K562 (cell line): ENCODE data around the gene ZFYVE26. TPM values are rescaled to one million over a fixed set of nuclear protein-coding genes. Genes with fewer than 3 reads are reported as not detected.

Experiments used
- ATAC-seq: fragments of 200-7000 bp; cut with Tn5 transposase; 3 replicates; pipeline ENCODE4 v1.9.1; 2020; ENCODE audit warnings: moderate library complexity
- BruUV-seq: library from RNA; stranded (reverse); fragments of 400-500 nt; replicated peaks from 2 replicates; lab custom pipeline; 2021; lab: Mats Ljungman, UMichigan
- CTCF ChIA-PET: fragments of 300-600 bp; formaldehyde crosslinking; extraction: SDS; loops from one replicate; lab custom pipeline; 2021; ENCODE audit warnings: low intra/inter-chr PET ratio; lab: Yijun Ruan, JAX
- POLR2A ChIA-PET: fragments of 300-600, 350-650 bp; sonication (Branson Sonifier 250); formaldehyde crosslinking; extraction: SDS; loops from one replicate; lab custom pipeline; 2021; ENCODE audit warnings: antibody characterized with exemption, inconsistent platforms; lab: Yijun Ruan, JAX
- DNase-seq, 4 experiments: peaks; one replicate each; pipeline versions ENCODE4 v3.0.0 to v3.0.0-alpha.2; 2011 to 2018; ENCODE audit warnings: low spot score in 3 of 4, mixed read lengths in 3 of 4; ENCODE audit errors: extremely low read depth in 1 of 4
- FAIRE-seq: peaks from 2 replicates; lab custom pipeline; 2011; peaks lifted over from hg19 to GRCh38; lab: Jason Lieb, UNC
- H2AFZ ChIP-seq: 2 replicates; pipeline ENCODE4 v1.6.0; 2011; ENCODE audit warnings: low read depth, low read length, control low read depth, inconsistent platforms
- H3K27ac ChIP-seq: fragments of 200-600 bp; 3 replicates; pipeline ENCODE4 v1.8.0; 2011; ENCODE audit warnings: low read depth, mild to moderate bottlenecking, control low read depth, inconsistent platforms, low read length, moderate library complexity, mixed read lengths; ENCODE audit errors: extremely low read depth
- H3K27me3 ChIP-seq, 2 experiments: fragments of 300-600 bp in 1 of 2; 2 replicates in 1 of 2; 3 replicates in 1 of 2; pipeline versions ENCODE4 v1.6.0 to v1.8.0; 2011; ENCODE audit warnings: inconsistent platforms in 2 of 2, low read length in 2 of 2, mild to moderate bottlenecking in 1 of 2, mixed read lengths in 1 of 2, moderate library complexity in 1 of 2; ENCODE audit not compliant: control insufficient read depth in 2 of 2, insufficient read depth in 2 of 2
- H3K36me3 ChIP-seq: fragments of 300-600 bp; 3 replicates; pipeline ENCODE4 v1.8.0; 2011; ENCODE audit warnings: mild to moderate bottlenecking, low read length, inconsistent platforms; ENCODE audit not compliant: control insufficient read depth, insufficient read depth
- H3K4me1 ChIP-seq, 2 experiments: fragments of 200-600 bp in 1 of 2; replicated peaks in 1 of 2; 2 replicates in 1 of 2; 3 replicates in 1 of 2; pipeline versions ENCODE4 v1.5.1 to v1.8.0; 2011; ENCODE audit warnings: inconsistent platforms in 2 of 2, low read length in 2 of 2, mild to moderate bottlenecking in 1 of 2, mixed read lengths in 1 of 2, moderate library complexity in 1 of 2; ENCODE audit not compliant: control insufficient read depth in 2 of 2, insufficient read depth in 2 of 2
- H3K4me2 ChIP-seq: 2 replicates; pipeline ENCODE4 v1.6.1; 2011; ENCODE audit warnings: low read length, control low read depth, inconsistent platforms, mixed read lengths; ENCODE audit not compliant: insufficient read depth
- H3K4me3 ChIP-seq: fragments of 200-600 bp; sonication (generic), shearing (Covaris generic); 2 replicates; pipeline ENCODE4 v1.5.1; 2016; ENCODE audit warnings: control low read depth, inconsistent platforms
- H3K79me2 ChIP-seq: fragments of 200-600 bp; 3 replicates; pipeline ENCODE4 v1.8.0; 2011; ENCODE audit warnings: low read length, inconsistent platforms; ENCODE audit not compliant: control insufficient read depth, insufficient read depth
- H3K9ac ChIP-seq, 2 experiments: 2 replicates each; pipeline versions ENCODE4 v1.6.0 to v1.6.1; 2011; ENCODE audit warnings: low read depth in 2 of 2, low read length in 2 of 2, control low read depth in 1 of 2, inconsistent platforms in 1 of 2, mild to moderate bottlenecking in 1 of 2, mixed read lengths in 1 of 2; ENCODE audit not compliant: insufficient read depth in 1 of 2
- H3K9me1 ChIP-seq: one replicate; pipeline ENCODE4 v1.6.0; 2011; ENCODE audit warnings: inconsistent platforms, mild to moderate bottlenecking, low read length, moderate library complexity; ENCODE audit not compliant: control insufficient read depth, insufficient read depth
- H3K9me3 ChIP-seq: replicated peaks from 2 replicates; pipeline ENCODE4 v1.5.1; 2011; ENCODE audit warnings: low read depth, low read length, inconsistent platforms; ENCODE audit not compliant: control insufficient read depth, insufficient read depth
- H4K20me1 ChIP-seq: replicated peaks from 2 replicates; pipeline ENCODE4 v1.6.1; 2011; ENCODE audit warnings: low read length, inconsistent platforms, mixed read lengths; ENCODE audit not compliant: control insufficient read depth, insufficient read depth
- FOS ChIP-seq: IDR thresholded peaks from 3 replicates; pipeline ENCODE4 v1.6.1; 2011; ENCODE audit not compliant: insufficient read length; ENCODE audit errors: extremely low read depth
- LARP7 ChIP-seq: fragments of 450-650 bp; IDR thresholded peaks from 2 replicates; pipeline ENCODE4 v1.6.1; 2016
- LEF1 ChIP-seq: fragments of 450-650 bp; IDR thresholded peaks from 2 replicates; pipeline ENCODE4 v1.6.1; 2016; ENCODE audit warnings: mild to moderate bottlenecking
- WGBS: fragments of 100-300 bp; shearing (Covaris generic); methylation state at CpG from one replicate; pipeline ENCODE4 v1.1.6; 2016; ENCODE audit warnings: low coverage, mixed read lengths; ENCODE audit not compliant: insufficient coverage; ENCODE audit errors: missing lambda C conversion rate; 5-methylcytosine and 5-hydroxymethylcytosine counted together
- in situ Hi-C: fragments of 300-500 bp; cut with MboI; formaldehyde crosslinking; loops from 4 replicates; pipeline ENCODE4 v1.15.0; 2018; ENCODE audit warnings: inconsistent platforms, mixed read lengths
- intact Hi-C: fragments of 100-400 bp; cut with micrococcal nuclease; formaldehyde crosslinking; loops from 2 replicates; pipeline ENCODE4 v1.14.2; 2022
- polyA plus RNA-seq, 8 experiments: library from polyadenylated mRNA; depleted of rRNA in 4 of 8; stranded (reverse) in 5 of 8; unstranded in 3 of 8; fragments of >200 nt; fragmentation: Nextera tagmentation in 2 of 8; fragmentation: Illumina TruSeq in 1 of 8; extraction: Ambion mirVana in 2 of 8; extraction: Trizol in 1 of 8; gene quantifications; 2 replicates each; pipeline versions ENCODE4 v1.2.1 to v1.2.3, GENCODE V29; 2011 to 2014; ENCODE audit warnings: inconsistent platforms in 1 of 8, missing spikeins in 1 of 8
- small RNA-seq: library from RNA; depleted of rRNA; stranded (forward); fragments of <200 nt; gene quantifications from one replicate; pipeline ENCODE3, GENCODE V24; 2014
- total RNA-seq, 7 experiments: library from RNA; depleted of rRNA in 6 of 7; stranded (reverse); fragments of >200 nt in 6 of 7; fragmentation: Illumina TruSeq in 2 of 7; extraction: Trizol in 2 of 7; gene quantifications; 2 replicates each; pipeline versions ENCODE4 v1.2.1 to v1.2.3, GENCODE V29; 2011 to 2021; ENCODE audit warnings: low replicate concordance in 1 of 7

Gene ZFYVE26
- total and polyA plus RNA-seq, 9 of the 15 experiments (the other 6 are each of a cell fraction or from before 2014, with no cell fraction given), result 0.32 to 9.1 (median 5.9) TPM

DNA sequence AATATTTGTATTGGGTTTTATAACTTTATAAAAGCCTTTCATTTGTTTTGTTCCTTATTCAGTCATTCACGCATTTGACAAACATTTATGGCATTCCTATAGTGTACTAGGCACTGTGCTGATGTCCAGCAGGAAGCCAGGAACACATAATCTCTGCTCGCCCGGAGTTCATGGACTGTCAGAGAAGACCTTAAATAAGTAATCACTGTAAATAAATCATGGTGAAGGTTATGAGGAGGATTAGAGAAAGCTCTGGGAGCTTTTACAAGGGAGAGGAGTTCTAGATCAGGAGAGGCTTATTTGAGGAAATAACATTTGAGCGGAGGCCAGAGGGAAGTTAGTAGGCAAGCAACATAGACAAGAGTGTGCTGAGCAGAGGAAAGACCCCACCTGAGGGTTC is 119.4 kb downstream of the ZFYVE26 start:
- Histone ChIP-seq H2AFZ (no peak overlapping the region), H3K9me3 (no peaks in the 10 kb centered on the region), H3K27ac (no peak overlapping the region), H3K36me3 (peaks cover 19% of the 10 kb centered on the region)
- in situ Hi-C loops (no loop called here), intact Hi-C loops (no loop called here)
- FAIRE-seq (no peak), DNase-seq (no peak)
- TF ChIP-seq LEF1, result no peak
- TF ChIP-seq FOS, result no peak
- TF ChIP-seq LARP7, result no peak
- TF ChIP-seq, all 486 proteins: peak for 0
- Histone ChIP-seq H3K9ac (no peak overlapping the region), H3K9me1 (no peaks in the 10 kb centered on the region), H4K20me1 (no peaks in the 10 kb centered on the region), H3K79me2 (peaks cover 36% of the 10 kb centered on the region), H3K27me3 (no peaks in the 10 kb centered on the region), H3K4me3 (no peak overlapping the region), H3K4me1 (peaks cover 6 to 8% of the 10 kb centered on the region in 2 experiments; a peak in 3 of 5 replicates), H3K4me2 (no peak overlapping the region)
- POLR2A ChIA-PET, result no interaction called here
- BruUV-seq, result no TSS peak
- WGBS, result 74% methylated on average over 4 of the region's 4 CpGs
- ATAC-seq, result no peak
- CTCF ChIA-PET, result no interaction called here

Small RNA genes lying within 50 kb of the gene (small RNA-seq; reads per million reads assigned to genes)
- gene AL049779.3 (not detected), gene RN7SL369P (not detected)

Other genes starting within 250 kb of the ZFYVE26 start
- gene PIGH, start 216.3 kb downstream of the ZFYVE26 start, total RNA-seq (2014; rRNA removed), result 21.1 and 33.9 TPM in 2 replicates
- gene PIGH, start 216.3 kb downstream of the ZFYVE26 start, total RNA-seq (2014; rRNA removed; fragmentation: Illumina TruSeq; extraction: Trizol), result 24.7 and 25.8 TPM in 2 replicates
- gene PIGH, start 216.3 kb downstream of the ZFYVE26 start, total RNA-seq (2015; rRNA removed; fragmentation: Illumina TruSeq; extraction: Trizol), result 20.9 and 22.1 TPM in 2 replicates
- 24.6 and 25.1 TPM in 2 replicates for gene PIGH, start 216.3 kb downstream of the ZFYVE26 start, total RNA-seq (2021)
- gene PIGH, start 216.3 kb downstream of the ZFYVE26 start, polyA plus RNA-seq (2011; rRNA removed), result 48.1 and 53.4 TPM in 2 replicates
- gene PIGH, start 216.3 kb downstream of the ZFYVE26 start, polyA plus RNA-seq (2014; fragmentation: Illumina TruSeq; extraction: Trizol), result 23.3 and 26.6 TPM in 2 replicates
- 10 to 100 TPM; 23.6 to 30.6 TPM for gene PIGH, start 216.3 kb downstream of the ZFYVE26 start, polyA plus RNA-seq (2014; fragmentation: Nextera tagmentation; extraction: Ambion mirVana)
- gene PIGH, start 216.3 kb downstream of the ZFYVE26 start, polyA plus RNA-seq (2014; rRNA removed), result 38.0 and 56.9 TPM in 2 replicates
- 13.9 and 15.5 TPM in 2 replicates for gene ARG2, start 196.7 kb downstream of the ZFYVE26 start, total RNA-seq (2014; rRNA removed)
- 17.8 and 19.7 TPM in 2 replicates for gene ARG2, start 196.7 kb downstream of the ZFYVE26 start, total RNA-seq (2014; rRNA removed; fragmentation: Illumina TruSeq; extraction: Trizol)
- 5.8 and 6.2 TPM in 2 replicates for gene ARG2, start 196.7 kb downstream of the ZFYVE26 start, total RNA-seq (2015; rRNA removed; fragmentation: Illumina TruSeq; extraction: Trizol)
- gene ARG2, start 196.7 kb downstream of the ZFYVE26 start, total RNA-seq (2021), result 12.5 and 13.1 TPM in 2 replicates
- gene ARG2, start 196.7 kb downstream of the ZFYVE26 start, polyA plus RNA-seq (2011; rRNA removed), result 75.0 and 107 TPM in 2 replicates
- gene ARG2, start 196.7 kb downstream of the ZFYVE26 start, polyA plus RNA-seq (2014; fragmentation: Illumina TruSeq; extraction: Trizol), result 20.3 and 21.9 TPM in 2 replicates
- 10 to 100 TPM; 23.2 to 26.7 TPM for gene ARG2, start 196.7 kb downstream of the ZFYVE26 start, polyA plus RNA-seq (2014; fragmentation: Nextera tagmentation; extraction: Ambion mirVana)
- gene ARG2, start 196.7 kb downstream of the ZFYVE26 start, polyA plus RNA-seq (2014; rRNA removed), result 11.7 and 13.4 TPM in 2 replicates
- 32.8 and 34.6 TPM in 2 replicates for gene VTI1B, start 142.0 kb downstream of the ZFYVE26 start, total RNA-seq (2014; rRNA removed)
- 54.0 and 62.1 TPM in 2 replicates for gene VTI1B, start 142.0 kb downstream of the ZFYVE26 start, total RNA-seq (2014; rRNA removed; fragmentation: Illumina TruSeq; extraction: Trizol)
- 54.3 and 60.0 TPM in 2 replicates for gene VTI1B, start 142.0 kb downstream of the ZFYVE26 start, total RNA-seq (2015; rRNA removed; fragmentation: Illumina TruSeq; extraction: Trizol)
- 69.1 and 70.7 TPM in 2 replicates for gene VTI1B, start 142.0 kb downstream of the ZFYVE26 start, total RNA-seq (2021)
- 64.3 and 69.8 TPM in 2 replicates for gene VTI1B, start 142.0 kb downstream of the ZFYVE26 start, polyA plus RNA-seq (2011; rRNA removed)
- gene VTI1B, start 142.0 kb downstream of the ZFYVE26 start, polyA plus RNA-seq (2014; fragmentation: Illumina TruSeq; extraction: Trizol), result 46.3 and 50.1 TPM in 2 replicates
- 1 to 10 TPM; 7.8 to 8.5 TPM for gene VTI1B, start 142.0 kb downstream of the ZFYVE26 start, polyA plus RNA-seq (2014; fragmentation: Nextera tagmentation; extraction: Ambion mirVana)
- gene VTI1B, start 142.0 kb downstream of the ZFYVE26 start, polyA plus RNA-seq (2014; rRNA removed), result 34.1 and 39.2 TPM in 2 replicates
- gene RDH11, start 120.8 kb downstream of the ZFYVE26 start, total RNA-seq (2014; rRNA removed), result 52.9 and 60.2 TPM in 2 replicates
- gene RDH11, start 120.8 kb downstream of the ZFYVE26 start, total RNA-seq (2014; rRNA removed; fragmentation: Illumina TruSeq; extraction: Trizol), result 70.5 and 80.5 TPM in 2 replicates
- 51.7 and 54.3 TPM in 2 replicates for gene RDH11, start 120.8 kb downstream of the ZFYVE26 start, total RNA-seq (2015; rRNA removed; fragmentation: Illumina TruSeq; extraction: Trizol)
- 43.5 and 50.6 TPM in 2 replicates for gene RDH11, start 120.8 kb downstream of the ZFYVE26 start, total RNA-seq (2021)
- 162 and 172 TPM in 2 replicates for gene RDH11, start 120.8 kb downstream of the ZFYVE26 start, polyA plus RNA-seq (2011; rRNA removed)
- 72.3 and 78.6 TPM in 2 replicates for gene RDH11, start 120.8 kb downstream of the ZFYVE26 start, polyA plus RNA-seq (2014; fragmentation: Illumina TruSeq; extraction: Trizol)
- gene RDH11, start 120.8 kb downstream of the ZFYVE26 start, polyA plus RNA-seq (2014; fragmentation: Nextera tagmentation; extraction: Ambion mirVana), result 100 to 1,000 TPM; 101 to 116 TPM
- gene RDH11, start 120.8 kb downstream of the ZFYVE26 start, polyA plus RNA-seq (2014; rRNA removed), result 65.5 and 77.0 TPM in 2 replicates
- gene RDH12, start 114.7 kb downstream of the ZFYVE26 start, total RNA-seq (2014; rRNA removed), result 0.05 and 0.08 TPM in 2 replicates
- not detected in 2 replicates for gene RDH12, start 114.7 kb downstream of the ZFYVE26 start, total RNA-seq (2014; rRNA removed; fragmentation: Illumina TruSeq; extraction: Trizol)
- not detected in 2 replicates for gene RDH12, start 114.7 kb downstream of the ZFYVE26 start, total RNA-seq (2015; rRNA removed; fragmentation: Illumina TruSeq; extraction: Trizol)
- gene RDH12, start 114.7 kb downstream of the ZFYVE26 start, total RNA-seq (2021), result 0.29 TPM in 1 of 2 replicates, not detected in the other
- 0.08 TPM in 1 of 2 replicates, not detected in the other for gene RDH12, start 114.7 kb downstream of the ZFYVE26 start, polyA plus RNA-seq (2011; rRNA removed)
- gene RDH12, start 114.7 kb downstream of the ZFYVE26 start, polyA plus RNA-seq (2014; fragmentation: Illumina TruSeq; extraction: Trizol), result 0.07 TPM in 1 of 2 replicates, not detected in the other
- under 1 TPM; 0.03 to 0.18 TPM for gene RDH12, start 114.7 kb downstream of the ZFYVE26 start, polyA plus RNA-seq (2014; fragmentation: Nextera tagmentation; extraction: Ambion mirVana)
- gene RDH12, start 114.7 kb downstream of the ZFYVE26 start, polyA plus RNA-seq (2014; rRNA removed), result 0.04 and 0.22 TPM in 2 replicates
- gene RAD51B, start 3.2 kb upstream of the ZFYVE26 start, total RNA-seq (2014; rRNA removed), result 7.1 and 11.3 TPM in 2 replicates
- gene RAD51B, start 3.2 kb upstream of the ZFYVE26 start, total RNA-seq (2014; rRNA removed; fragmentation: Illumina TruSeq; extraction: Trizol), result 17.3 and 21.3 TPM in 2 replicates
- 9.4 and 10.1 TPM in 2 replicates for gene RAD51B, start 3.2 kb upstream of the ZFYVE26 start, total RNA-seq (2015; rRNA removed; fragmentation: Illumina TruSeq; extraction: Trizol)
- 12.9 and 16.9 TPM in 2 replicates for gene RAD51B, start 3.2 kb upstream of the ZFYVE26 start, total RNA-seq (2021)
- 13.3 and 16.3 TPM in 2 replicates for gene RAD51B, start 3.2 kb upstream of the ZFYVE26 start, polyA plus RNA-seq (2011; rRNA removed)
- 6.7 and 8.6 TPM in 2 replicates for gene RAD51B, start 3.2 kb upstream of the ZFYVE26 start, polyA plus RNA-seq (2014; fragmentation: Illumina TruSeq; extraction: Trizol)
- gene RAD51B, start 3.2 kb upstream of the ZFYVE26 start, polyA plus RNA-seq (2014; fragmentation: Nextera tagmentation; extraction: Ambion mirVana), result 10 to 100 TPM; 10.8 to 14.1 TPM
- 6.3 and 8.5 TPM in 2 replicates for gene RAD51B, start 3.2 kb upstream of the ZFYVE26 start, polyA plus RNA-seq (2014; rRNA removed)